Measurements from ENCODE around the gene MBL2. TPM values are rescaled to one million over a fixed set of nuclear protein-coding genes. Genes with fewer than 3 reads are reported as not detected.

Gene MBL2
- total RNA-seq, 1 experiment from 2014 or later: not detected

DNA sequence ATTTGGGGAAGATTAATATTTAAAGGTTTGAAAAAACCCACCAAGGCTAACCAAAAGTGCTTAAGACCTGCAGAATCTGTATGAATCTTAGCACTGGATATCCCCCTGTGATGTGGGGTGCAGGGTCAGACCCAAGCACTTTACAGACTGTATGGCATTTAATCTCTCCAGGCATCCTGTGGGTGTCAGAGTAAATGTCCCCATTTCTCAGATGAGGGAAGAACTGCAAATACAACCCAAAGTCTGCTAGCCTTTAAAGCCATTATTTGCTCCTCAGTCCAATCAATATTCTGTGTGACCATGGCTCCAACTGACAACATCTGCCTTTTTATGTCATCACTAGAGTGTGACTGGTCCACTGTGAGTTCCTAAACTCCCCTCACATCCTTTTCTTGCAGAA is 10.0 kb upstream of the MBL2 start:
- CTCF ChIA-PET: no interaction called here
- BruUV-seq (replicated peaks): no TSS peak
- no peaks in the 10 kb centered on the region for H3K9me3 ChIP-seq (ENCODE audit: insufficient read depth, low read depth)

DNA sequence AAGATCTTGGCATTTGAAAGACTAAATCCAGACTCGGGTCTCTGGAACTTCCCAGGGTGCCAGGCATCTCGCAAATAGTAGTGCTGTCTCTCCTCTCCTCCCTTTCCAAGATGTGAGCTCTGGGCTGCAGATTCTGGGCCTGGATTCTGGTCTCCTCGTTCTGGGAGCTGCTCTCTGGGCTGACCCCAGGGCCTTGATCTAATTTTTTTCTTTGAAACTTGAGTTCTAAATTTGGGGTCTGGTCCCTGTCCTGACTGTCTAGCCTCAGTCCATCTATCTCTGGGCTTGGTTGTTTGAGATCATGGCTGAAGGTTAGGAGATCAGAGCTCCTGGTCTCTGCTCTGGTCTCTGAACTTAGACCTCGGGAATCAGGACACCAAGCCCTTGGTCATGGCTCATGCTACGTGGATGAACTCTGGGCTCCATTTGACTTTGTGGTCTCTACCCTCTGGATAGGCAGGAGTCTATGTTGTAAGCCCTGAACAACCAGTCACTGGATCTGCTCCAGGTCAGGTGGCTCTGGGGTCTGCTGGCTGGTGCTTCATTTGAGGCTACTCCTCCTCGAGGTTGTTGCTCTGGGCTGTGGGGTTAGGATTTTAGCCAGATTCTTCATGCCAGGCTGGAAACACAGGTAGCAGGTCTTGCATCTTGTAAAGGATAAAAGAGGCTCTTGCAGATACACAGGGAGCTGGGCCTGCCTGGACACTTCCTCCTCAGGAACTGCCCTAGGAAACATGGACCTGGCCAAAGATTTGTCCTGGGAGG is 8.0 kb upstream of the MBL2 start:
- TF ChIP-seq, protein P1, sequence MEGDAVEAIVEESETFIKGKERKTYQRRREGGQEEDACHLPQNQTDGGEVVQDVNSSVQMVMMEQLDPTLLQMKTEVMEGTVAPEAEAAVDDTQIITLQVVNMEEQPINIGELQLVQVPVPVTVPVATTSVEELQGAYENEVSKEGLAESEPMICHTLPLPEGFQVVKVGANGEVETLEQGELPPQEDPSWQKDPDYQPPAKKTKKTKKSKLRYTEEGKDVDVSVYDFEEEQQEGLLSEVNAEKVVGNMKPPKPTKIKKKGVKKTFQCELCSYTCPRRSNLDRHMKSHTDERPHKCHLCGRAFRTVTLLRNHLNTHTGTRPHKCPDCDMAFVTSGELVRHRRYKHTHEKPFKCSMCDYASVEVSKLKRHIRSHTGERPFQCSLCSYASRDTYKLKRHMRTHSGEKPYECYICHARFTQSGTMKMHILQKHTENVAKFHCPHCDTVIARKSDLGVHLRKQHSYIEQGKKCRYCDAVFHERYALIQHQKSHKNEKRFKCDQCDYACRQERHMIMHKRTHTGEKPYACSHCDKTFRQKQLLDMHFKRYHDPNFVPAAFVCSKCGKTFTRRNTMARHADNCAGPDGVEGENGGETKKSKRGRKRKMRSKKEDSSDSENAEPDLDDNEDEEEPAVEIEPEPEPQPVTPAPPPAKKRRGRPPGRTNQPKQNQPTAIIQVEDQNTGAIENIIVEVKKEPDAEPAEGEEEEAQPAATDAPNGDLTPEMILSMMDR (conservative IDR thresholded peaks at IDR 0.05): peak; percentile 42; the same call in 1 of the 2 replicates
- no peak for TF ChIP-seq EZH2 (IDR thresholded peaks at IDR 0.05; ENCODE audit: low read depth)
- H4K20me1 ChIP-seq (ENCODE audit: insufficient read depth): no peaks in the 10 kb centered on the region
- DNase-seq: no peak
- BruUV-seq (replicated peaks): no TSS peak
- H3K4me1 ChIP-seq (replicated peaks; ENCODE audit: insufficient read depth): no peaks in the 10 kb centered on the region
- H3K27me3 ChIP-seq (ENCODE audit: insufficient read depth, low read depth): no peaks in the 10 kb centered on the region
- H3K79me2 ChIP-seq (ENCODE audit: low read depth): no peaks in the 10 kb centered on the region
- no peaks in the 10 kb centered on the region for H3K36me3 ChIP-seq (ENCODE audit: low read depth)
- H3K9me3 ChIP-seq (ENCODE audit: insufficient read depth, low read depth): no peaks in the 10 kb centered on the region
- no peaks in the 10 kb centered on the region for H3F3A ChIP-seq (ENCODE audit: insufficient read depth, low read depth)
- no peak overlapping the region for H3K27ac ChIP-seq
- no peaks in the 10 kb centered on the region for H3K9me2 ChIP-seq (ENCODE audit: insufficient read depth)
- intact Hi-C loops (cut with micrococcal nuclease; ENCODE audit: unreplicated experiment): loop anchor here (1.0 to 5.0 kb wide), 3 partner anchors 136 to 472 kb away; no protein-coding TSS in a partner anchor
- CTCF ChIA-PET: interaction anchor here (0.6 to 1.5 kb wide), 4 partner anchors 40 to 538 kb away, joined by 3 to 4 read pairs (median 3); no protein-coding TSS in a partner anchor
- no peak overlapping the region for H3K4me3 ChIP-seq
- H3K4me2 ChIP-seq: no peak overlapping the region
- POLR2A ChIA-PET (ENCODE audit: unreplicated experiment): no interaction called here
- H2AFZ ChIP-seq: no peak overlapping the region

More for the DNA sequence above, 10.0 kb upstream of the MBL2 start:
- Histone ChIP-seq H4K20me1 (ENCODE audit: insufficient read depth) (no peaks in the 10 kb centered on the region), H3K79me2 (ENCODE audit: low read depth) (no peaks in the 10 kb centered on the region), H3K27me3 (ENCODE audit: insufficient read depth, low read depth) (no peaks in the 10 kb centered on the region), H3F3A (ENCODE audit: insufficient read depth, low read depth) (no peaks in the 10 kb centered on the region), H3K27ac (no peak overlapping the region), H3K4me3 (no peak overlapping the region), H3K4me2 (no peak overlapping the region), H3K36me3 (ENCODE audit: low read depth) (no peaks in the 10 kb centered on the region), H3K4me1 (replicated peaks; ENCODE audit: insufficient read depth) (no peaks in the 10 kb centered on the region), H3K9me2 (ENCODE audit: insufficient read depth) (no peaks in the 10 kb centered on the region), H2AFZ (no peak overlapping the region)
- intact Hi-C loops (cut with micrococcal nuclease; ENCODE audit: unreplicated experiment): loop anchor here (5.0 kb wide), 1 partner anchor 215 kb away; no protein-coding TSS in a partner anchor
- POLR2A ChIA-PET (ENCODE audit: unreplicated experiment): no interaction called here
- no peak for DNase-seq
- no peak for TF ChIP-seq EZH2 (IDR thresholded peaks at IDR 0.05; ENCODE audit: low read depth)
- TF ChIP-seq, protein P1 (conservative IDR thresholded peaks at IDR 0.05): no peak

- Histone ChIP-seq H3F3A (ENCODE audit: insufficient read depth, low read depth) (no peaks in the 10 kb centered on the region), H2AFZ (no peak overlapping the region), H3K4me2 (no peak overlapping the region), H3K4me1 (replicated peaks; ENCODE audit: insufficient read depth) (no peaks in the 10 kb centered on the region), H4K20me1 (ENCODE audit: insufficient read depth) (no peaks in the 10 kb centered on the region), H3K9me2 (ENCODE audit: insufficient read depth) (no peaks in the 10 kb centered on the region), H3K4me3 (no peak overlapping the region), H3K27ac (no peak overlapping the region), H3K36me3 (ENCODE audit: low read depth) (no peaks in the 10 kb centered on the region), H3K27me3 (ENCODE audit: insufficient read depth, low read depth) (no peaks in the 10 kb centered on the region), H3K9me3 (ENCODE audit: insufficient read depth, low read depth) (no peaks in the 10 kb centered on the region), H3K79me2 (ENCODE audit: low read depth) (no peaks in the 10 kb centered on the region)
- intact Hi-C loops (cut with micrococcal nuclease; ENCODE audit: unreplicated experiment): loop anchor here (1.0 to 5.0 kb wide), 3 partner anchors 135 to 471 kb away; no protein-coding TSS in a partner anchor
- CTCF ChIA-PET: interaction anchor here (0.7 to 1.1 kb wide), 2 partner anchors 135 to 472 kb away, joined by 3 to 4 read pairs; no protein-coding TSS in a partner anchor
- no TSS peak for BruUV-seq (replicated peaks)
- DNase-seq: peak in 1 of 2 experiments; percentile 73
- no peak for TF ChIP-seq EZH2 (IDR thresholded peaks at IDR 0.05; ENCODE audit: low read depth)
- TF ChIP-seq, protein P1 (conservative IDR thresholded peaks at IDR 0.05): peak; percentile 99
- POLR2A ChIA-PET (ENCODE audit: unreplicated experiment): interaction anchor here (0.6 kb wide), 1 partner anchor 530 kb away, joined by 15 read pairs; no protein-coding TSS in a partner anchor
Observed at GRCh38 chr10:52779541-52780390, 7.2 kb upstream of the MBL2 start.
